DMS114 treated with DMSO at 0.1 percent for 48 hours (cell line): Measurements from ENCODE around the gene ITGA5.

Source experiments
- DNase-seq: peaks from one replicate; lab custom pipeline; 2025; ENCODE audit not compliant: unreplicated experiment; lab: John Stamatoyannopoulos, UW

Gene ITGA5

DNA sequence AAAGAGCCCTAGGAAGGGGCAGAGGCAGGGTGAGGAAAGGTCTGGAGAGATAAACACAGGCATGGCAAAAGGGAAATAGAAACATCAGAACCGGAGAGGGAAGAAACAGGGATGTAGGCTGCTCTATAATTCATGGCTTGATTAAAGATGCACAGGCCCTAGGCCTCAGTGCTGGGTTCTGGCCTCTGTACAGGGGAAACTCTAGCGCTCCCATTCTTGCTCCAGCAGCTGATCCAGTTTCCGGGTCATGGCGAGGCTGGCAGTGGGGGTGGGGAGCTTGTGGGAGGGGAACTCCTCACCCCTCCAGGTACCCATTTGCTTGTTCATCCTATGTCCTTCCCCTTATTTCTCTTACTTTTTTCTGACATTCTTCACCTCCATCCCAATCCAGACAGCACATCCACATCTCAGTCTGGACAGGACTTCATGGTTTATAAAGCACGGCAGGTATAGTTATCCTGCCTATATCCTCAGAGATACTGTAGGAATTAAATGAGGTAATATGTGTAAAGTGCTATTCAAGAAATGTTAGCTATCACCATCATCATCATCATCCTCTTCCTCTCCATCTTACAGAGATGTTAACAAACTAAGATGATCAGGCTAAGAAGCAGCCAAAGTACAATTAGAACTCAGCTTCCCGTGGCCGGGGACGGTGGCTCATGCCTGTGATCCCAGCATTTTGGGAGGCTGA is 46.8 kb downstream of the ITGA5 start:
- DNase-seq, result no peak

DNA sequence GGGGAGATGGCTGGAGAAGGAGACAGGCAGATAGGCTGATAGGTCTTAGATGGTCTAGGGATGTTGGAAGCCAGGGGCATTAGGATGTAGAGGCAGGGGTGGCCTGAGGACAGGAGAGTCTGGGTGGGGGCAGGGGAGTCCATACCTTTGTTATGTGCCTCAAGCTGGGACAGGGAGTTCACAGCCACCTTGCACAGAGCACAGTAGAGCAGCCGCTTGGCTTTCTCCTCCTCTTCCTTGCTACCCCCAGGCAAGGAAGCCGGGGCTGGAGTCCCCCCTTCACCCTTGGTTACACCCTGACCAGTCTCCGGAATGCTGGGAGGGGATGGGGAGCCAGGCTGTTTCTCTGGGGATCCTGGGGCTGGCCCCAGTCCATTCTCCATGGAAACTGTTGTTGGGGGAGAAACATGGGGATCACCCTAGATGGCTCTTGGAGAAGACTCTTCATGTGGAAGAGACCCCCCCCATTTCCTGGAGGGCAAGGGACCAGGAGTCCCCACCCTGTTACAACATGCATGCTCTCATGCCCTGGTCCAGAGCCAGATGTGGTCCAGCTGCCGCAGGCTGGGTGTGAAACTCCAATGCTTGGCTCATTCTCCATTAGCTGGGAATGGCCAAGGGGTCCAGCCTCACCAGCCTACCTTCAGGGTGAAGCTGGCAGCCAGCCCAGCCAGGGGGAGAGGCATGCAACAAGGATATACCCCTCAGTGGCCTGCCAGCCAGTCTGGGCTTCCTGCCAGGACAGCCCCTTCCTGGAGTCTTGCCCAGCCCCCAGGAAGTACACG is 47.5 kb downstream of the ITGA5 start:
- no peak for DNase-seq

DNA sequence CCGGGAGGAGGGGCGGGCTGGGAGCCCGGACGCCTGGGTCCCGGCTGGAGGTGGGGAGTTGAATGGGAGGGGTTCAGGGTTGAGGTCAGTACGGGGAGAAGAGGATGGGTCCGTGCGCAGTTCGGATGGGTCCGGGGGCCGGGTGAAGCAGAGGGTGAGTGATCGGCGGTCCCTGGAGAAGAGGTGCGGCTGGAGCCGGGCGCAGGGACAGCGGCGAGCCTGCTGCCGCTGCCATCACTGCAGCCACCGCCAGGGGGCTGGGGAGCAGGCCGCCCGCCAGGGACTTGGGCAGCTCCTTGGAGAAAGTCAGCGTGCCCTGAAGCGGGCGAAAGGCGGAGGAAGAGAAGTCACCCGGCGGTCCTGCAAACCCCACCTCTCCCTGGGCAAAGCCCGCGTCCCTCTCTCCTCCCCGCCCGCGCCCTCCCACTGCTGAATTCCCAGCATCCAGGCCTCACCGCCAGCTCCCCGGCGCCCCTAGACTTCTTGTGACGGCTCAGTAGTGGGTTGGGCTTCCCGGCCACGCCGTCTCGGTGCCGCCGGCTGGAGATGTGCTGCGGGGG is 48.8 kb downstream of the ITGA5 start:
- peak; percentile 79 for DNase-seq

DNA sequence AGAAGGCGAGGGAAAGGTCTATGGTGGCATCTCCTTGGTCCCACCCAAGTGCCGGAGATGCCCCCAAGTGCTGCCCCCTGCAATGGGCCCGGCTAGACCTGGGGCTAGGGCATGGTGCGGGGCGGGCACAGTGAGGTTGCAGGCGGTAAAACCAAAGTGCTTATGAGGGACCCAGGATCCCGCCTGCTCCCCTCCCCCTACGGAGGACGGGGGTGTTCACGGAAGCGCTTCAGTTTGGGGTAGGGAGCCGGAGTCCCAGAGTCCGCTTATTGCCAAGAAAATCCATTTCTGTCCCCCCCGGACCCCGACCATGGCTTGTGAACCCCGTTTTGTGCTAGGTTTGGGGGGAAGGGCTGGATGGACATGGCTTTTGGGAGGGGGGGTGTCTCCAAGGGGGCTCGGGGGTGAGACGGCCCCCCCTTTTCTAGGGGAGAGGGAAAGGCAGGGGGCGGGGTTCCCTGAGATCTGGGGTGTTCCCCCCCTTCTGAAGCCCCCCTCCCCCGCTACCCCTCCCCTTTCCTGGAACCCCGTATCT is 49.4 kb downstream of the ITGA5 start:
- DNase-seq, result no peak

DNA sequence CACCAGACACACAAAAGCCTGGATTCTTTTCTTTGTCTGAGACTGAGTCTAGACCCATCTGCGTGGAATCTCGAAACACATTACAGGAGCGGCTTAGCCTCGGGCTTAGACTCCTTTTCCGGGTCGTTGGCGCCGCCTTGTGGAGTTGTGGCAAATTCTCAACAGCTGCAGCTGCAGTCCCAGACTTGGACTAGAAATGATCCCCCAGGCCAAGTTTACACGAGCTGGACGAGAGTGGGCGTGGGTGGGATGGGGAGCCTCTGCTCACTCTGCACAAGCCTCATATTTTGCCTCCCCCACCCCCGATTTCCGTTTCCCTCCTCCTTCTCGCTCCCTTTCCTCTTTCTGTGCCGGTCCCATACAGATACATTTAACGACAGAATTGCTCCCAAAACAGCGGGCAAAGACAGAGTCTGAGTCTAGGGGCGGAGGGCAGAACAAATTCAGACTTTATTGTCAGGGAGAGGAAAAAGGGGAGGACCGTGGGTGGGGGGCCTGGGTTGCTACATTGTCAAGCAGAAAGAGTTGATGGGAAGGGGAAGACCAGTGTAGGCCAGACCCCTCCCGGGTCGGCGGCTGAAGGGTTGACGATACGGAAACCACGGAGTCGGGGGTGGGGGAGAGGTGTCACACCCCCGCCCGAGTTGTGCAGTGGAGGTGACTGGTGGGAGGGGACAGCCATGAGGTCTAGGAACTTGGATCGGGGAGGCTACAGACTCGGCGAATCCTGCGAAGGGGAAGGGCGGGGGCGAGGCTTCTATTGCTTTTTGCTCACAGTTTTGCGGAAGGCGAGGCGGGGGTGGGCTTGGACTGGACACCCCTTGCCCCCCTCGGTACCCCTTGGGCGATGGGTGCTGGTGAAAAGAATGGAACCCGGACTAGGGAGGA is 50.1 kb downstream of the ITGA5 start:
- DNase-seq, result peak; percentile 77

DNA sequence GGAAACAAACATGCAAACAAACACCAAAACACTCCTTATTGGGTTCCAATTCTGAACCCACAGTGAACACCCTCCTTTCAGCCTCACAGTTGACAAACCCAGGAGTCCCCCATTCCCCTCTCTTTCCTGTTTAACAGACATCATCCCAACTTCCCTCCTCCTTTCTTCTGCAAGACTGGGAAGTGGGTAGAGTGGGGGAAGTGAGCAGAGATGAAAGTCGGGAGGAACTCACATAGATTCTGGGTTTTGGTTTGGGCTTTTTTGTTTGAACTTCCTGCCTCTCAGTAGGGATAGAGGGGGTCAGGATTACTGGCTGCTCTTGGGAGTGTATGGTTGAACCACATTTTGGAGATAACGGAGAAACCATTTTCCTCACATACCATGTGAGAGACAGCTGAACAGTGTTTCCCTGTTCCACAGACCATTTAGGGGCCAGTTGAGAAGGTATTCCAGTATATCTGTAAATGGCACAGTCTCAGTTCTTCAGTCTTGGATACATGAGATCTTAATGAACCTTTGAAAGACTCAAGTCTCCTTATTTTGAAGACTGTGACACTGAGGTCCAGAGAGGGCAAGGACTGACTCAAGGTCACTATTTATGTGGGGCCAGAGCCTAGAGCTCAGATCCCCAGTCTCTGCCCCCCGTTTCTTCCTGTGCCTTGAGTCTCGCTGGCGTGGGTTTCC is 50.9 kb downstream of the ITGA5 start:
- no peak for DNase-seq

DNA sequence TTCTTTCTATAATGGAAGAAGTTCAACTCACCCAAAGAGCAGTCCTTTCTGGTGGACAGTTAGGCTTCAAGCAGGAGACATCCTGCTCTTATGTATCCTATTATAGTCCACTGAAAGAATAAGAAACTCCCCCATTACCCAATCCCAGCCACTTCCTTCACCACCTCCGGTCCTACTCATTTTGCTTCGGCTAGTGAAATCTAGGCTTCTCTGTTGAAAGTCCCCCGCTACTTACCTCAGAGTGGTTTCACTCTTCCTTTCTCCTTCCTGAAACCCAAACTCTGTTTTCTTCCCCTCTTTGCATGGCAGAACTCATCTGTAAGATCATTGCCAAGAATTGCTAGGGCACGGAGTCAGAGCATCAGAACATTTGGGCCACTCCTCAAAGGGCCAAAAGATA is 54.7 kb downstream of the ITGA5 start, which contains the start of gene GPR84:
GPR84 (minus strand) TSS at position 74 of the 400 bp plus-strand sequence. CDS start 635 bp downstream, outside the sequence.
- no peak for DNase-seq

DNA sequence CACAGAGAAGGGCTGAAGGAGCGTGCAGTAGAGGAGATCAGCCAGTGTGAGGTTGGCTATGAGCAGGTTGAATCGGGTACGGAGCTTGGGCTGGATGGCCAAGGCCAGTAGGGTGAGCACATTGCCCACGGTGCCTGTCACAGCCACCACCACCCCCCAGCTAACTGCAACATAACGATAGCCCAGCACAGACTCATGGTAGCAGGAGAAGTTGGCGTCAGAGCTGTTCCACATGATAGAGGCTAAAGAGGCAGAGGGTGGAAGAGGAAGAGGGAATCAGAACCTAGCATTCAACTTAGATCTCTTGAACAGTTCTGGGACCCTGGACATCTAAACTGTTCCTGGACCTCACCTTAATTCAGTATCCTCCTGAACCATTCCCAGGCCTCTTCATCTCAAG is 55.4 kb downstream of the ITGA5 start:
- no peak for DNase-seq

DNA sequence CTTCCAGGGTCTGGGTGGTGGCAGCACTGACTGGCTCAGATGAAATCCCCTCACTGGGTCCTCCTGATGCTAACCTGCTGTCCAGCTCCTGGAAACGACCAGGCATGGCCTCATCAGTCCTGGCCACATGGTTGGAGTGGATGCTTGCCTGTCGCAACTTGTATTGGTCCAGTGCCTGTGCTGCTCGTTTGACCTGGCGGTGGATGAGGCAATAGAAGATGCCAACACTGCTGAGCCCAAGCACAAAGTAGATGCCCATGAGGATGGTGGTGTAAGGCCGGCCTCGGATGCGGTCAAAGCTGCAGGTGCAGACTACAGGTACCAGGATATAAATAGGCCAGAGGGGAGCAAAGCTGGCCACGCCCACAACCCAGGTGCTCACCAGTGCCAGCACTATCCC is 56.0 kb downstream of the ITGA5 start:
- no peak for DNase-seq

DNA sequence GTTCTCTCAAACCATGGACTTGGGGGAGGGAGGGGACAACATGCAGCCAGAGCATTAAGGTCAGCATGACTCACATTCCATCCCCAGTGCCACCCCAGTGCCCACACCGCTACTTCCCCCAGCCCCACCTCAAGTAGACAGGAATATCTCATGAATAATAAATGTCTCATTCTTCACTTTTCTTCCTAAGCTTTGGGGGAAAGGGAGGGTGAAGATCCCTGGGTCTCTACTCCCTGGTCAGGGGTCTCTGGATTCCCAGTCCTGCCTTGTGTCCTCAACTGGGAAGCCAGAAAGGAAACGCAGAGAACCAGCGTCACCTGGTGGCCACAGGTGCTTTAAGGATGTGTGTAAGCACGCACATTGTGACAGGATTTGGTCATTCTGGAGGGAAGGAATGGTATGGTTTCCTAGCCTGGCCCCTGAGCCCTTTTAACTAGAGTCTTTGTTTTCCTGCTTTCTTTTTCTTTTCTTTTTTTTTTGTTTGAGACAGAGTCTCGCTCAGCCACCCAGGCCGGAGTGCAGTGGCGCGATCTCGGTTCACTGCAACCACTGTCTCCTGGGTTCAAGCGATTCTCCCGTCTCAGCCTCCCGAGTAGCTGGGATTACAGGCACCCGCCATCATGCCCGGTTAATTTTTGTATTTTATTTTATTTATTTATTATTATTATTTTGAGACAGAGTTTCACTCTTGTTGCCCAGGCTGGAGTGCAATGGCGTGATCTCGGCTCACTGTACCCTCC is 58.2 kb downstream of the ITGA5 start:
- DNase-seq, result peak; percentile 72

DNA sequence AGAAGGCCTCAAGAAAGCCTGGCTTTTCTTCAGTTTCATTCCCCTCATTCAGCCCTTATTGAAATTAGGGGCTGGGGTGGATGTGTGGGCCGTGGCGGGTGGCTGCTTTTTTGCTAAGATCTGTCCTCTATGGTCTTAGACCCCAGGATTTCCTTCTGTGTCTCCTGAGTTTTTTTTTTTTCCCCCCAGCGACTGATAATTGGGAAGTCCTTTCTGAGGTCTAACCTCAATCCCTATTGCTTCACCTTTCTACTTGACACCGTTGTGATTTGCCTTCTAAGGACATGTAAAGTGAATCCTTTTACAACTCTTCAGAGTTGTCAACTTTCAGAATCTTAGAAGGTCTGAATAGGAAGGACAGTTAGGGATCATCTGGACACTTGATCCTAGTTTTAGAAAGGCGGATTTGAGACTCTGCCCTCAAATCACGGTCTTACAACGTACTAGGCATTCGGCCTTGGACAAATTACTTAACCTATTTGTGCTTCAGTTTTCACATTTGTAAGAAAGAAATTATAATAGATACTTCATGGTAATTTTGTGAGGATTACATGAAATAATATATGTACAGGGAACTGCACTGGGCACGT is 59.2 kb downstream of the ITGA5 start:
- no peak for DNase-seq

DNA sequence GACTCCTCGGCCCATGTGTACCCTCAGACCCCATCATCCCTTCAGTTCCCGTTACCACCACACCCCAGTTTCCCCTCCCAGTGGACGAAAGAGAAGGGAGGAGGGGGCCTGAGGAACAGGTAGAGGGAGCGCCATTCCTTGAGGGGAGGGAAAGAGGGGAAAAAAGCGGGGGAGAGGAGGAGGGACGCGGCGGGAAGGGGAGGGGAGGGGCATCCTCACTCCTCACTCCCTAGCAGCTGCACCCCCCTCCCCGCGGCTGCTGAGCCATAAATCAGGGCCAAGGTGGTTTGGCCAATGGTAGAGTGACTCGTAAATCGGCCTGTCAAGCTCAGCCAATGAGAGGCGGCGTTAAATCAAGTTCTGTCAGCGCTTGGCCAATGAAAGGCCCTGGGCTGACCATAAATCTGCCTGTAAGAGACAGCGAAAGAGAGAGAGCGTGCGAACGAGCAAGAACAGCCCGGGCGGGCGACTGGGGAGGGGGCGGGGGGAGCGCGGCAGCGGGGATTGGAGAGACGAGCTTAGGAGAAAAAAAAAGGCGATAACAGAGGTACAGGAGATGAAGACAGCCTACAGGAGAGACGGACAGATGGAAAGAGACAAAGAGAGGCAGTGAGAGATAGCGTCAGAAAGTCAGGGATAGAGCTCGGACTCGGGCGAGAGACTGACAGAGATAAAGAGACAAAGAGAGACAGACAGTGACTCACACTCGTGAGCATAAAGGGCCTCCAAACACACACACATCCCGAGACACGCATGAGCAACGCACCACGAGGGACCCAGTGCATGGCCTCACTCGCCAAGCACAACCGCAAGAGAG is 59.9 kb downstream of the ITGA5 start:
- peak; percentile 98 for DNase-seq

DNA sequence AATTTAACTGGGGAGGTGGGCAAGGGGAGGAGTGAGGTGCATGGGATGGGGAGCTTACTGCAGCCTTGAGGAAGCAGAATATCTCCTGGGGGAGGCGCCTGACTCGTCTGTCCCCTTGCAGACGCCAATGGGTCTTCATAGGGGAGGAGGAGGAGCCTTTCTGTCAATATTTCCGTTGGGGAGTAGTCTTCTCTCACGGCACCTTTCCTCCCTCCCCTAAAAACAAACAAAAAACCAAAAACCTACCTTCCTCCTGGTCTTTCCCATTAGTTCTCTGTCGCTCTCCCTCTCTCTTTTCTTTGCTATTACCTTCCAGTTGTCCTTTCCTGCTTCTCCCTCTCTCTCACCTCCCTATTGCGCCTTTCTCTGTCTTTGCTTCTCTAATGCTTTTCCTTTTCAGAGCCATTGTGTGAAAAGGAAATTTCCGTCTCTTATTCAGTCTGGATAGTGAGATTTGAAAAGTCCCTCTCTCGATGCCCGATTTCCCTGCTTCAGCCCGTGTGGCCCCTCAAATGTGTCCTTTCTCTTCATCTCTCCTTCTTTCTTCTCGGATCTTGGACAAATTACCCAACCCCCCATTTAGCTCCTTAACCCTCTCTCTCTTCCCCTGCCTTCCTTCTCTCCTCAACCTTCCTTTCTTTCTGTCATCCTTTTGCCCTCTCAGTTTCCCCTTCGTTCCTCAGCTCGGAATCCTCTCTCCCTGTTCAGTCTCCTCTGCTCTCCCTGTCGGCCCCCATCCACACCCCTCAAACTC is 60.7 kb downstream of the ITGA5 start:
- peak; percentile 26 for DNase-seq

DNA sequence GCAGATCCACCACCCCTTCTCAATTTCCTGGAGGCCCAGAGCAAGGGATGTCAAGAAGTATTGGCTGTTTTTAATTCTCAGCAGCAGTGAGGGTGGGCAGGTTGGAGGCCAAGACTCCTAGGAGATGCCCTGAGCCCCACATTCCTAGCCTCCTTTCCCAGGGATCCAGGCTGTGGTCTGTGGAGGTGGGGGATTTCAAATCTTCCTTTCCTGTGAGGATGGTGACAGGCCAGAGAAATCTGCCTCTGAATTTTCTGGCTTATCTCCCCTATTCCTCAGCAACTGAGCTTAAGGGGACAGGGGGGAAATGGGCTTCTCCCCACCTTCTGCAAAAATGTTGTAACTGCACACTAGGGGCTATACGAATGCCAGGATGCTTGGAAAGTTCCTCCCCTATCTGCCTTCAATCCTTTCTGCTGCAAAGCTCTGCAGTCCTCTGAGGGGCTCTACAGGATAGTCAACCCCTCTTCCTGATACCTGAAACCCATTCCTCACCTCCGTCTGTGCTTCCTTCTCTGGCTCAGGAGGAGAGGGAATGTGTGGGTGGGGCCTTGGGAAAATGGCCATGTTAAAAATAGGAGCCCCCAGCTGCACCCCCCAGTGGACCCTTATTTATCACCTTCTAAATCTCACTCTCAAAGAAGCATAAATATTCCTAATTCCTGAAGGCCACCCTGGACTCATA is 61.4 kb downstream of the ITGA5 start:
- DNase-seq, result no peak

DNA sequence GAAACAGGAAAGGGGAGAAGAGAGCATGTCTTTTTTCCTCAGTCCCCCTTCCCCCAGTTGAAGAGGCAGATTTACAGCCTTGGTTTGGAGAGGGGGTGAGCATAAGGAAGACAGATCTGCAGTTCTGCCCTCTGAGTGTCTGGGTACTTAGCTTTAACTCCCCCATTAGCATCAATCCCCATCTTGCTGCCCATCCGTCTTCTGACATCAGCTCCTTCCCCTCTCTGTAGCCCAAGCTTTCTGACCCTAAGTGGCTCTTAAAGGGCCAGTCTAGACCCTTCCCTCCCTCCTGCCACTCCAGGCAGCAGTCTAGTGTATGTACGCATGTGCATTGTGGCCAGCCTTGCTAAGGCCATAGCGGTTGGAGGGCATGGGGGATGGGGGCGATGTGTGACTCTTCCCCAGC is 62.1 kb downstream of the ITGA5 start:
- peak; percentile 24 for DNase-seq

DNA sequence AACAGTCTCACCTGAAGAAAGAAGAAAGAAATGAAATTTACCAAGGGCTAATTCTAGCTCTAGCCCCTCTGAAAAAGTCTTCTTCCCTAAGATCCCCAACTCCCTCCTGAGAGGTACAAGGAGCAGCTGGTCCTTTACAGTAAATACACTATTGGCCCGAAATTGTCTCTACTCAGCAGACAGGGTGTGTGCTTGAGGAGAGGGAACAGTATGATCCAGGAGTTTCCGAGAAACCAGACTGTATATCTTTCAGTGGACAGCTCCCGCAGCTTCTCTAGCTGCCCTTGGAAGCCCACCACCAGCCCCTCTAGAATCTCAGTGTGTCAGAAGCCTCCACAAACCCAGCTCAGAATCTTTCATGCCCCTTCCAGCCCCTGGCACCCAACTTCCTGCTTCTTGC is 62.8 kb downstream of the ITGA5 start:
- no peak for DNase-seq
